OCI-LY1 (cell line): ENCODE data around the gene EREG.

Source experiments
- H2AFZ ChIP-seq: fragments of 200-600 bp; sonication (generic), shearing (Covaris generic); 2 replicates; pipeline ENCODE4 v1.6.0; 2014; ENCODE audit warnings: antibody characterized with exemption, mild to moderate bottlenecking, low read length
- H3F3A ChIP-seq: fragments of 200-600 bp; sonication (generic), shearing (Covaris generic); 2 replicates; pipeline ENCODE4 v1.6.0; 2014; ENCODE audit warnings: mild to moderate bottlenecking, antibody characterized with exemption, low read length, moderate library complexity; ENCODE audit not compliant: insufficient read depth
- H3K27ac ChIP-seq: fragments of 200-600 bp; sonication (generic); 2 replicates; pipeline ENCODE4 v1.5.1; 2014; ENCODE audit warnings: low read length, mixed run types, mild to moderate bottlenecking, low read depth; ENCODE audit not compliant: poor library complexity, severe bottlenecking
- H3K27me3 ChIP-seq: fragments of 200-600 bp; sonication (generic); 2 replicates; pipeline ENCODE4 v1.6.0; 2014; ENCODE audit warnings: antibody characterized with exemption, mild to moderate bottlenecking, low read length, moderate library complexity; ENCODE audit not compliant: insufficient read depth
- H3K36me3 ChIP-seq: fragments of 200-600 bp; sonication (generic); 2 replicates; pipeline ENCODE4 v1.6.1; 2014; ENCODE audit warnings: mild to moderate bottlenecking, antibody characterized with exemption, low read length, moderate library complexity, mixed read lengths; ENCODE audit not compliant: insufficient read depth
- H3K4me1 ChIP-seq: fragments of 200-600 bp; sonication (generic); 2 replicates; pipeline ENCODE4 v1.5.1; 2014; ENCODE audit warnings: mild to moderate bottlenecking, low read length, moderate library complexity; ENCODE audit not compliant: insufficient read depth, severe bottlenecking
- H3K4me2 ChIP-seq: fragments of 200-600 bp; sonication (generic), shearing (Covaris generic); 2 replicates; pipeline ENCODE4 v1.6.1; 2014; ENCODE audit warnings: low read length
- H3K4me3 ChIP-seq: fragments of 200-600 bp; sonication (generic); 2 replicates; pipeline ENCODE4 v1.5.1; 2014; ENCODE audit warnings: low read length, low read depth, mild to moderate bottlenecking, mixed read lengths; ENCODE audit not compliant: poor library complexity, severe bottlenecking
- H3K79me2 ChIP-seq: fragments of 200-600 bp; shearing (Covaris generic); 2 replicates; pipeline ENCODE4 v1.6.1; 2016; ENCODE audit warnings: mixed run types, low read length, mixed read lengths; ENCODE audit not compliant: insufficient read depth
- H3K9ac ChIP-seq: fragments of 200-600 bp; sonication (generic), shearing (Covaris generic); 2 replicates; pipeline ENCODE4 v1.6.1; 2014; ENCODE audit warnings: mild to moderate bottlenecking, low read length, mixed read lengths
- H3K9me2 ChIP-seq: fragments of 200-600 bp; sonication (generic), shearing (Covaris generic); 2 replicates; pipeline ENCODE4 v1.6.1; 2014; ENCODE audit warnings: low read depth, mild to moderate bottlenecking, low read length, mixed read lengths
- H3K9me3 ChIP-seq: fragments of 200-600 bp; shearing (Covaris generic); 2 replicates; pipeline ENCODE4 v1.6.1; 2014; ENCODE audit warnings: low read length, mixed read lengths
- H4K20me1 ChIP-seq: fragments of 200-600 bp; sonication (generic), shearing (Covaris generic); 2 replicates; pipeline ENCODE4 v1.6.0; 2016; ENCODE audit warnings: mild to moderate bottlenecking, low read length; ENCODE audit not compliant: insufficient read depth
- CTCF ChIP-seq: fragments of 200-600 bp; sonication (generic), shearing (Covaris generic); IDR thresholded peaks from 2 replicates; pipeline ENCODE4 v1.5.1; 2017; ENCODE audit warnings: mild to moderate bottlenecking, antibody characterized with exemption, low read length, moderate library complexity, mixed read lengths
- EZH2 ChIP-seq: fragments of 200-600 bp; sonication (generic), shearing (Covaris generic); IDR thresholded peaks from 2 replicates; pipeline ENCODE4 v1.8.0; 2017; ENCODE audit warnings: borderline replicate concordance, mixed run types, mild to moderate bottlenecking, antibody characterized with exemption, low read length, moderate library complexity, mixed read lengths

Gene EREG

GRCh38 chr4:74344031-74344430 lies 20.9 kb upstream of the EREG start:
- TF ChIP-seq CTCF (no peak), EZH2 (no peak)
- no peak overlapping the region for H3K9ac ChIP-seq
- H3K9me2 ChIP-seq, result no peaks in the 10 kb centered on the region

GRCh38 chr4:74353858-74354257 lies 11.1 kb upstream of the EREG start:
- no peaks in the 10 kb centered on the region for H3K36me3 ChIP-seq
- H3K27ac ChIP-seq, result no peak overlapping the region
- H4K20me1 ChIP-seq, result no peaks in the 10 kb centered on the region
- no peak overlapping the region for H2AFZ ChIP-seq
- no peak for TF ChIP-seq EZH2
- no peak for TF ChIP-seq CTCF
- no peaks in the 10 kb centered on the region for H3K9me2 ChIP-seq
- no peaks in the 10 kb centered on the region for H3K79me2 ChIP-seq
- H3K4me2 ChIP-seq, result no peak overlapping the region
- no peaks in the 10 kb centered on the region for H3K9me3 ChIP-seq
- H3K9ac ChIP-seq, result no peak overlapping the region
- no peak overlapping the region for H3K4me3 ChIP-seq
- no peaks in the 10 kb centered on the region for H3F3A ChIP-seq
- no peaks in the 10 kb centered on the region for H3K4me1 ChIP-seq
- no peaks in the 10 kb centered on the region for H3K27me3 ChIP-seq

More at GRCh38 chr4:74344031-74344430, 20.9 kb upstream of the EREG start:
- Histone ChIP-seq H3K36me3 (no peaks in the 10 kb centered on the region), H3K4me3 (no peak overlapping the region), H3K4me1 (no peaks in the 10 kb centered on the region), H3F3A (no peaks in the 10 kb centered on the region), H2AFZ (no peak overlapping the region), H3K9me3 (peaks cover 12% of the 10 kb centered on the region; the same call in 1 of the 2 replicates), H3K4me2 (no peak overlapping the region), H3K27me3 (no peaks in the 10 kb centered on the region), H3K27ac (no peak overlapping the region), H4K20me1 (no peaks in the 10 kb centered on the region), H3K79me2 (no peaks in the 10 kb centered on the region)

- Histone ChIP-seq H3K79me2 (no peaks in the 10 kb centered on the region), H3K9ac (no peak overlapping the region), H2AFZ (no peak overlapping the region), H3F3A (no peaks in the 10 kb centered on the region), H3K4me1 (no peaks in the 10 kb centered on the region), H3K9me2 (no peaks in the 10 kb centered on the region), H3K27me3 (no peaks in the 10 kb centered on the region), H3K4me3 (no peak overlapping the region), H3K27ac (no peak overlapping the region), H4K20me1 (no peaks in the 10 kb centered on the region), H3K4me2 (no peak overlapping the region), H3K36me3 (no peaks in the 10 kb centered on the region), H3K9me3 (no peaks in the 10 kb centered on the region)
- TF ChIP-seq EZH2, result no peak
- no peak for TF ChIP-seq CTCF
Observed at GRCh38 chr4:74357965-74358364, 7.0 kb upstream of the EREG start.
